GM19397 (cell line): ENCODE measurements around the gene RASGRP4.

ENCODE experiments used
- ATAC-seq: cut with Tn5 transposase; IDR thresholded peaks from one replicate; pipeline ENCODE4 v1.9.1; 2021; ENCODE audit warnings: mild to moderate bottlenecking, moderate library complexity; ENCODE audit not compliant: unreplicated experiment

RASGRP4 gene

DNA sequence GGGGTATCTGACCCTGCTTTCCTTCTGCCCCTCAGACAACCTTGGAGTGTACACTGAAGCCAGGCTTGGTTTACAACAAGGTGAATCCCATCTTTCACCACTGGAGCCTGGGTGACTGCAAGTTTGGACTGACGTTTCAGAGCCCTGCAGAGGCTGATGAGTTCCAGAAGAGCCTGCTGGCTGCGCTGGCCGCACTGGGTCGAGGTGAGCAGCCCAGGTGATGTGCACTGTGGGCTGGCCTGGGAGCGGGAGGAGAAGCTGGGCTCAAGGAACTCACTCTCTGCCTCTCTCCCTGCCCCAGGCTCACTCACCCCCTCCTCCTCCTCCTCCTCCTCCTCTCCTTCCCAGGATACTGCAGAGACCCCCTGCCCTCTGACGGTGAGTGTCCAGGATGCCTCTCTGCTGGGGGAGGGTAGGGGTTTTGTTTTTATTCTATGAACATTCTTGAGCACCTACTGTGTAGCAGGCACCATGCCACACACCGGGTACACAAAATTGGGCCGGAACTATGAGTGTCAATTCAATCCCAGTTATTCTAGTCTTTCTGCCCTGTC lies 34.0 kb downstream of the RASGRP4 start:
- ATAC-seq, result no peak

DNA sequence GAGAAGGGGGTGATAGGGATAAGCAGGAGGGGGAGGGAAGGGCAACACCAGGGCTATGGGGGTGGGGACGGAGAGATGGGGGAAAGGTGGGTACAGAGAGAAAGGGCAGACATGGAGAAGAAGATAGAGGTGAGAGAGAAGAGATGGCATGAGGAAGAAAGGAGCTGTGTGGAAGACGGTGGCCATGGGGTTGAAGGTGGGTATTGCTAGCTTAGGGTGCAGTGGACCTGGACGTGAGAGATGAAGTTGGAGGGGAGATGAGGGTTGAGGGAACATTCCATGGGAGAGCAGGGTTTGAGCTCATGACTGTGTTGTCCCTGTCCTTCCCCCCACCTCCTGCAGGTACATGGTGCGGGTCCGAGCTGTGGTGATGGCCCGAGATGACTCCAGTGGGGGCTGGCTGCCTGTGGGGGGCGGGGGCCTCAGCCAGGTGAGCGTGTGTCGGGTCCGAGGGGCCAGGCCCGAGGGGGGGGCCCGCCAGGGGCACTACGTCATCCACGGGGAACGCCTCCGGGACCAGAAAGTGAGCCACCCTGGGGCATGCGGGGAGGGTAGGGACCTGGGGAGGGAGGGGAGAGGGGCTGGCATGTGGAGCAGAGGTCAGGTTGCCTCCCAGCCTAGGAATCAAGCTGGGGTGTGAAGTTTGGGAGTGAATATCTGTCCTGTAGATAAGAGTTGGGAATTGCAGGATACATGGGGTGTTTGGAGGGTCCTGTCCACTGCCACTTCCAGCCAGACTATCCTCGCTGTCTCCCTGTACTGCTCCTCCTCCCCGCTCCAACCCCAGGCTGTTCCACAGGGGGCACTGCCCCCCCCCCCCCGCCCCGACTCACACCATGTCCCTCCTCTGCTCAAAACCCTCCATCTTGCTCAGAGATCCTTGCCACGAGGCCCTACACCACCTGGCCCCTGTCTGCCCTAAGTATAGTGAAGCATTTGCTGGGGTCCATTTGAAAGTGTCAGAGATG lies 35.8 kb downstream of the RASGRP4 start:
- no peak for ATAC-seq

DNA sequence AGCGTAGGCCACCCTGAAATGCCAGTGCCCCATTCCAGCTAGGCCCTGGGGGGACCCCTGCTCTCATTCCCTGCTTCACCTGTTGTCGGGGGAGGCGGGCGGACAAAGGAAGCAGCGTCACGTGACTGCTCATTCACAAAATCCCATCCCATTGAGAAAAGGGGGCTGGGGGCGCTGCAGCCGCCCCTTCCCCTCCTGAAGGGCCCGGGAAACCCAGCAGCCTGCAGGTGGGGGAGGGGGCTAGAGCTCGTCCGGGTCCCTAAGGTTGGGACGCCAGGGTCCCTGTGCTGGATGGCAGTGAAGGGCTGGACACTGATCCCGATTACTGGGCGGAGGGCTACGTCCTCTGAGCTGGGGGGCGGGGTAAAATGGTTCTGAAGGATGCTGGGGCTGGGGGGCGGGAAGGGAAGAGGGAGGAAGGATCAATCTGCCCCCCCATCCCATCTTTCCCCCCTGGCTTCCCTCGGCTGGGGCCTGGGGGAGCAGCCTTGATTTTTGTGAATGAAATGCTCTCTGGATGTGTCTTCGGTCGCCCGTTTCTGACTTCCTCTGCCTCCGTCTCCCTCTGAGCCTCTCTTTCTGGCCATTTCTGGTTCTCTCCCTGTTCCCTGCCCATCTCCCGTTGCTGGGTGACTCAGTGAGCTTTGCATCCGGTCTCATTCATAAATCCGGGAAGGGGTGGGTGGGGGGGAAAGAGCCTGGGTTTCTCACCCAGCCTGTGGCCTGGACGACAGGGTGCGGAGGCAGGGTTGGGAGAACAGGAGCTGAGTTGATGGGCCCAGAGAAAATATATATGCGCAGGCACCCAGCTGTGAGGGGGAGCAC lies 36.7 kb downstream of the RASGRP4 start:
- no peak for ATAC-seq

DNA sequence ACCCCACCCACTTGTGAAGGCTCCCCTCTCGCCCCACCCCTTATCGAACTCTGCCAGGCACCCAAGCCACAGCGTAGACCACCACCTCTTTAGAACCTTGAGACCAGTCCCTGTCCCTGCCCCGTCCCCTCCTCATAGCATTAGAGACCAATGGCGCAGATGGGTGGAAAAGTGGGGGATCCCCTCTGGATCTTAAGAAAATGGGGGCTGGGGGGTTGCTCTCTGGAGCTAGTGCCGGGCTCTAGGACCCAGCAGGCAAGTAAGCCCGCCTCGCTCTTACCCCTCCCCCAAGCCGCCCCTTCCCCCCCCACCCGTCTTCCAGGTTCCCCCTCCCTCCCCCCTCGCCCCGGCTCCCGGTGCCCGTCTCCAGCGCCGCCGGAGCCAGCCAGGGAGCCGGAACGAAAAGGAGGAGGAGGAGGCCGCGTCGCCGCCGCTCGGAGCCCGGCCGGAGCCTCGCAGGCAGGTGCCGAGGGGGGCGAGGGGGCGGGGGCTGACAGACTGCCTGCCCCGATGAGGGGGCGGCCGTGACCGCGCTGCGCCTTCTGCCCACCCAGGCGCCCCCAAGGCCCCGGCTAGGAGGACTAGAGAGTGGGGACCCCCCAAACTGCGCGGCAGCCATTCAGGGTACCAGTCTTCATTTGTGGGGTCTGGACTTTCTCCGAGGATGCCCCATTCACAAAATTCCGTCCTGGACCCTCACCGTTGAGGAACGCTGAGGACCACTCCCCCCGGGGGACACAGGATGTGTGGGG lies 37.5 kb downstream of the RASGRP4 start, which contains the start of gene SPRED3:
Gene SPRED3 (plus strand): TSS at position 349 of the 752 bp plus-strand sequence. CDS start 1,606 bp downstream, outside the sequence.
- ATAC-seq, result no peak

DNA sequence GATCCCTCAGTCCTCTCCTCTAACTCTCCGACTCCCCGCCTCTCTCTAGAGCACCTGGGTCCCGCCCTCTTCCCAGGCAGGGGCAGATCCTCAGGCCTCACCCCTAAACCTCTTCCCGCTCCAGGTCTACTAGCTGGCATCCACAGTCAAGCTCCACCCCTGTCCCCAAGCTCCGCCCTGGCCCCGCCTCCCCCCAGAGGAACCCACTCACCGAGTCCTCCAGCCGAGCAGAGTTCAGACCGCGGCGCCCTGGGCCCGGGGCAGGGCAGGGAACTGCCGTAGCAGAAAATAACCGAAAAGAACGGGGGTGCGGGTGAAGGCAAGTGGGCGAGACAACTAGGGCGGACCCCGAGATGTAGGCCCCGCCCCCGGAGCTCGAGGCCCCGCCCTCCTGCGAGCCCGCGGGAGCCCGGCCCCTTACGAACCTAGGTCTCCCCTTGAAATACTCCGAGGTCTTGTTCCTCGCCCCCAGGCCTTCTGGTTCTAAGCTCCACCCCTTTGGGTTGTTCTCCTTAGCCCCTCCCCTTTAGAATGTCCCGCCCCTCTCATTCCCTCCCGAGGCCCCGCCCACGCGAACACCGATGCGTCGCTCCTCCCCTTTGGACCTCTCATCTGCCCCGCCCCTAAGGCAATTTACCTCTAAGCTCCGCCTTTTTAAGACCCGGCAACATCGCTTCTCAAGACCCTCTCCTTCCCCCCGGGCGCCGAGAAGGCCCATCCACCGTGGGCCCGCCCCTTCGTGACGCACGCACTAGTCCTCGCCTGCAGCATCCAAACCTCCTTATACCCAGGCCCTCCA lies 38.3 kb downstream of the RASGRP4 start, which contains the start of gene GGN:
Gene GGN (minus strand): TSS at position 485 of the 799 bp plus-strand sequence. CDS start 773 bp downstream, outside the sequence.
- ATAC-seq, result no peak

DNA sequence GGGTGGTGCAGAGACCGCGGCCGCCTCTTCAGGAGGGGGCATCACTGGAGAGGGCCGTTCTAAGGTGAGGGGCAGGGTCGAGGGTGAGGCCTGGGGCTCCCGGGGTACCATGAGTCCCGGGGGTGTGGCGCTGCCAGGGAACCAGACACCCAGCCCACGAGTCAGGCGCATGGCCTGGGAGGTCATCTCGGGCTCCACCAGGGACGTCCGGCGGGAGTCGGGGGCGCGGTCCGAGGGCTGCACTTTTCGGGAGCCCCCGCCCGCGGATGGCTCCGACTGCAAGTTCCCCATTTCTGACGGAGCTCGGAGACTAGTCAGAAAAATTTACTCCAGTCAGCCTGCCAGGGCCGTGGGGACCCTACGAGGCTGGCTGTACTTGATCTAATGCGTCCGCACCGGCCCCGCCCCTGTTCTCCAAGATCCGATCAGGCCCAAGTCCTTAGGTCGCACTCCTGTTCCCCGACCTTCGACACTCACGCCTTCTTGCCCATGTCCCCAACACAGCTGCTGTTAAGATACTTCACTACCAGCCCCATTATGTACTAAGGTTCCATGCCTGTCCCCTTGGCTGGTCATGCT lies 39.0 kb downstream of the RASGRP4 start:
- ATAC-seq, result no peak

- no peak for ATAC-seq
Measured at GRCh38 chr19:38386300-38386970, 39.6 kb downstream of the RASGRP4 start.

DNA sequence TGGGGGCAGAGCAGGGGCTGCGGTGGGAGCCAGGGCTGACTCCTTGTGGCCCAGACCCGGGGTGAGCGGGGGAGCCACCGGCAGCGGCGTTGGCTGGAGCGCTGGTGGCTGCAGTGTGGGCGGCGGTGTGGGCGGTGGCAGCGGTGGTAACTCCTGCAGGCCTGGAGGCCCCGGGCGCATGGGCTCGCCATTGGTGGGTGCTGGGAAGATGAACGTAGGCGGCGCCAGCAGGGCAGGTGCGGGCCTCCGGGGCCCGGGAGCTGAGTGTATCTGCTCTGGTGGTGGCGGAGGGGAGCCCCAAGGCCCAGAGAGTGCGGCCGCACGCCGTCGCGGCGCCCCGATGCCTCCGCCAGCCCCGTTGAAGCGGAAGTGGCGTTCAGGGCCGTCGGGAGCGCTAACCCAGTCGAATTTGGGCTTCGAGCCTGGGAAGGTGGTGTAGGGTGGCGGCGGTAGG lies 40.2 kb downstream of the RASGRP4 start:
- no peak for ATAC-seq

DNA sequence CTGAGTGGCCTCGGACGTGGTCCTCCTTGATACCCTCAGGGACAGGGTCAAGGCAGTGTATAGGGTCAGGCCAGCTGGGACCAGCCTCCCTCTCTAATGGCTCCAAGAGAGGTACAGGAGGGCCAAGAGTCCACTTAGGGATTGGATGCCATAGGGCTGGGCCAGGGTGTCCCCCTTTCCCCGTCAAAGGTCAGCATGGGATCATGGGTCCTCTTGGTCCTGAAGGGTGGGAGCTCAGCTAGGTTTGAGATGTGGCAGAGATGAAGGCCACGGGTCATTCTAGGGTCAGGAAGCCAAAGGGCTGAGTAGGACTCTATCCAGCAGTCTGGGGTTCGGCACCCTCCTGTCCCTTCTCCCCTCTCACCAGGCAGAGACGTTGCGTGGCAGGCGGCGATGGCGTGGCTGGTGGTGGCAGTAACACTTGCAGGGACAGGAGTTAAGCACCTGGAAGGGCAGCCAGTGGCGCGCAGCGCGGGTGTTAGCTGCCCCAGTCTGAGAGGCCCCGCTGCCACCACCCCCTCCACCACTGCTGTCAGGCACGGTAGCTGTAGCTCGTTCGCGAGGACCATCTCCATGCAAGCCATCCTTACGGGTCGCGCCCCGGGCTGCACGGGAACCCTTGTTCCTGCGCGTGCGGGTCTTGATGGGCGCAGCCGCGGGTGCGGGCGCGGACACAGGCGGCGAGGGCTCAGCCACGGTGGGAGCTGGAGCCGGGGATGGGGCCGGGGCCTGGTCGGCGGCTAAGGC lies 40.8 kb downstream of the RASGRP4 start:
- ATAC-seq, result no peak

GRCh38 chr19:38384209-38385027 lies 41.6 kb downstream of the RASGRP4 start:
- no peak for ATAC-seq

DNA sequence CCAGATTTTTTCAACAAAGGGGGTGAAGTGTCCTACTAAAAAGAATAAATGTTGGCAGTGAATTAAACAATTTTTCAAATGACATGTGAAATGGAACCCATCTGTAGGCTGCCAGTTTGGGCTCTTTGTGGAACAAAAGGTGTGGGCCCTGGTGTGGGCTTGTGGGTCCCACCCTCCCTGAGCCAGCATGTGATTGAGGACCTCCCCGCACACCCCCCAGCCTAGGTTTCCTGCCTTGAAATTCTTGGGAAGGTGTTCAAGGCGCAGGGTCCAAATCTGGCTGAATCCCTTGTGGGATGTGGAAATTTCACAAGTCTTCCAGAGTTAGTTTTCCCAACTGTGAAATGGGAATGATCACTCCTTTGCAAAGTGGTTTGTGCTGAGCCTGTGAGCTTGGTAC lies 42.3 kb downstream of the RASGRP4 start:
- no peak for ATAC-seq

DNA sequence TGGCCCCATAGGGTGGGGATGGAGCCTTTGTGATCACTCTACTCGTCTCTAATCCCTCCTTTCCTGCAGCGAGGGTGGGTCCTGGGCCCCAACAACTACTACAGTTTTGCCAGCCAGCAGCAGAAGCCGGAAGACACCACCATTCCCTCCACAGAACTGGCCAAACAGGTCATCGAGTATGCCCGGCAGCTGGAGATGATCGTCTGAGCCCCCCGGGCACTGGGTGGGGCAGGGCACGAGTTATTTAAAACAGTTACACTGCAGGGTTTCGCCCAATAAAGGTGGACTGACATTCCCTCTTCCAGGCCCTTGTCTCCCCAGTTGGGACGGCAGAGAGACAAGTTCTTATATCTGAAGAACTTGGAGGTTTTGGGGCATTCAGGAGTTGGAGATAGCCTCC lies 42.8 kb downstream of the RASGRP4 start:
- ATAC-seq, result no peak

DNA sequence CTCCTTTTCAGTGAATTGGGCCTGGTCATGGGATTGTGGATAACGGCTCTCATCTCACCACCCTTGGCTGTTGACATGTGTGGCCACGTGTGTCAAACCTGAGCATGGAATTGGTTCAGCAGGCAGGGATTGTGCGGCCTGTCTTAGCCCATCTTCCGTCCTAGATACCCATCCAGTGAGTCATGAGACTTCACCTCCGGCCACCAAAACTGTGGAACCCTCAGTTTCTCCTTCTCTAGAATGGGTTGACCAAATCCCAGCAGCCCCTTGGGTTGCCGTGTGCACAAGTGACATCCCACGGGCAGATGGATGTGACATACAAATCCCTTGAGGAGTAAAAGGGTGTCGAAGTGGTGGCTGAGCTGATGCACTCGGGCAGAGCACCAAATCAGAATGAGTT lies 44.9 kb downstream of the RASGRP4 start:
- ATAC-seq, result no peak

GRCh38 chr19:38378866-38379265 lies 47.2 kb downstream of the RASGRP4 start:
- ATAC-seq, result no peak

DNA sequence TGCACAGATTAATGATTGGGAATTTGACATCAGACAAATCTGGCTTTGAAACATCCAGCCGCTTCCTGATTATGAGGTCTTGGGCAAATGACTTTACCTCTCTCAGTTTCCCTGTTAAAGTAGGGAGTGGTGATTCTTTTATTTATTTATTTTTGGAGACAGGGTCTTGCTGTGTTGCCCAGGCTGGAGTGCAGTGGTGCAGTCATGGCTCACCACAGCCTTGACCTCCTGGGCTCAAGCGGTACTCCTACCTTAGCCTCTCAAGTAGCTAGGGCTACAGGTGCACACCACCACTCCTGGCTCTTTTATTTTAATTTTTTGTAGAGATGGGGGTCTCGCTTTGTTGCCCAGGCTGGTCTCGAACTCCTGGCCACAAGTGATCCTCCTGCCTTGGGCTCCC lies 49.0 kb downstream of the RASGRP4 start:
- no peak for ATAC-seq

GRCh38 chr19:38376576-38376975 lies 49.4 kb downstream of the RASGRP4 start:
- no peak for ATAC-seq

GRCh38 chr19:38375748-38376147 lies 50.3 kb downstream of the RASGRP4 start:
- ATAC-seq, result no peak
